HEK293 (cell line): ENCODE measurements around the gene REM2.
A peak's percentile ranks its signal among the peaks of the same experiment; 100 is the strongest.

Experiments used
- ATF2 ChIP-seq: fragments of 450-650 bp; formaldehyde crosslinking; IDR thresholded peaks from 2 replicates; pipeline ENCODE4 v1.5.1; 2016; ENCODE audit warnings: missing biosample characterization, missing genetic modification characterization, low read depth
- GFI1B ChIP-seq: fragments of 450-650 bp; formaldehyde crosslinking; IDR thresholded peaks from 2 replicates; pipeline ENCODE4 v1.5.1; 2016; ENCODE audit warnings: missing biosample characterization, missing genetic modification characterization
- HIC1 ChIP-seq: fragments of 450-650 bp; formaldehyde crosslinking; IDR thresholded peaks from 2 replicates; pipeline ENCODE4 v1.5.1; 2016; ENCODE audit warnings: missing biosample characterization, missing genetic modification characterization
- KLF8 ChIP-seq: fragments of 450-650 bp; formaldehyde crosslinking; IDR thresholded peaks from 2 replicates; pipeline ENCODE4 v1.5.1; 2016; ENCODE audit warnings: missing biosample characterization, missing genetic modification characterization
- KLF9 ChIP-seq: fragments of 450-650 bp; formaldehyde crosslinking; IDR thresholded peaks from 2 replicates; pipeline ENCODE4 v1.5.1; 2016; ENCODE audit warnings: missing biosample characterization, missing genetic modification characterization, low read depth
- SP2 ChIP-seq: fragments of 450-650 bp; formaldehyde crosslinking; IDR thresholded peaks from 2 replicates; pipeline ENCODE4 v1.5.1; 2016; ENCODE audit warnings: missing biosample characterization, missing genetic modification characterization
- SP7 ChIP-seq: fragments of 450-650 bp; formaldehyde crosslinking; IDR thresholded peaks from 2 replicates; pipeline ENCODE4 v1.5.1; 2016; ENCODE audit warnings: missing biosample characterization, missing genetic modification characterization
- WT1 ChIP-seq: fragments of 450-650 bp; formaldehyde crosslinking; IDR thresholded peaks from 2 replicates; pipeline ENCODE4 v1.5.1; 2016; ENCODE audit warnings: missing biosample characterization, missing genetic modification characterization
- ZBTB20 ChIP-seq: fragments of 450-650 bp; formaldehyde crosslinking; IDR thresholded peaks from 2 replicates; pipeline ENCODE4 v1.5.1; 2016; ENCODE audit warnings: missing biosample characterization, missing genetic modification characterization
- ZFP69B ChIP-seq: fragments of 450-650 bp; formaldehyde crosslinking; IDR thresholded peaks from 2 replicates; pipeline ENCODE4 v1.5.1; 2016; ENCODE audit warnings: missing biosample characterization, missing genetic modification characterization
- ZNF140 ChIP-seq: fragments of 450-650 bp; formaldehyde crosslinking; IDR thresholded peaks from 2 replicates; pipeline ENCODE4 v1.5.1; 2016; ENCODE audit warnings: missing biosample characterization, missing genetic modification characterization
- ZNF157 ChIP-seq: fragments of 450-650 bp; formaldehyde crosslinking; IDR thresholded peaks from 2 replicates; pipeline ENCODE4 v1.5.1; 2016; ENCODE audit warnings: missing biosample characterization, missing genetic modification characterization
- ZNF184 ChIP-seq: fragments of 450-650 bp; IDR thresholded peaks from 2 replicates; pipeline ENCODE4 v1.5.1; 2018; ENCODE audit warnings: missing biosample characterization, mild to moderate bottlenecking, missing genetic modification characterization
- ZNF311 ChIP-seq: fragments of 450-650 bp; formaldehyde crosslinking; IDR thresholded peaks from 2 replicates; pipeline ENCODE4 v1.5.1; 2017; ENCODE audit warnings: missing biosample characterization, missing genetic modification characterization, borderline replicate concordance
- ZNF350 ChIP-seq: fragments of 450-650 bp; formaldehyde crosslinking; IDR thresholded peaks from 2 replicates; pipeline ENCODE4 v1.5.0; 2017; ENCODE audit warnings: missing biosample characterization, mild to moderate bottlenecking, missing genetic modification characterization
- ZNF398 ChIP-seq: fragments of 450-650 bp; formaldehyde crosslinking; IDR thresholded peaks from 2 replicates; pipeline ENCODE4 v1.5.1; 2017; ENCODE audit warnings: missing biosample characterization, missing genetic modification characterization
- ZNF518A ChIP-seq: fragments of 450-650 bp; formaldehyde crosslinking; conservative IDR thresholded peaks from 2 replicates; pipeline ENCODE4 v1.5.1; 2016; ENCODE audit warnings: low read depth, missing biosample characterization, missing genetic modification characterization
- ZNF626 ChIP-seq: fragments of 450-650 bp; sonication (Bioruptor Pico); formaldehyde crosslinking; IDR thresholded peaks from 2 replicates; pipeline ENCODE4 v1.5.1; 2018; ENCODE audit warnings: missing biosample characterization, missing genetic modification characterization, inconsistent platforms
- ZNF837 ChIP-seq: fragments of 450-650 bp; formaldehyde crosslinking; IDR thresholded peaks from 2 replicates; pipeline ENCODE4 v1.5.1; 2016; ENCODE audit warnings: missing biosample characterization, missing genetic modification characterization
- ZSCAN23 ChIP-seq: fragments of 450-650 bp; formaldehyde crosslinking; IDR thresholded peaks from 2 replicates; pipeline ENCODE4 v1.5.1; 2016; ENCODE audit warnings: missing biosample characterization, missing genetic modification characterization
- TF ChIP-seq, protein P1 (sequence below): IDR thresholded peaks from 2 replicates; pipeline ENCODE4 v1.6.1; 2011; ENCODE audit warnings: mild to moderate bottlenecking, low read depth, low read length, borderline replicate concordance
- TF ChIP-seq, protein P2 (sequence below): fragments of 450-650 bp; formaldehyde crosslinking; IDR thresholded peaks from 2 replicates; pipeline ENCODE4 v1.5.1; 2016; ENCODE audit warnings: missing biosample characterization, missing genetic modification characterization
- TF ChIP-seq, protein P3 (sequence below): fragments of 450-650 bp; formaldehyde crosslinking; IDR thresholded peaks from 2 replicates; pipeline ENCODE4 v1.5.1; 2016; ENCODE audit warnings: missing biosample characterization, missing genetic modification characterization

Gene REM2

DNA sequence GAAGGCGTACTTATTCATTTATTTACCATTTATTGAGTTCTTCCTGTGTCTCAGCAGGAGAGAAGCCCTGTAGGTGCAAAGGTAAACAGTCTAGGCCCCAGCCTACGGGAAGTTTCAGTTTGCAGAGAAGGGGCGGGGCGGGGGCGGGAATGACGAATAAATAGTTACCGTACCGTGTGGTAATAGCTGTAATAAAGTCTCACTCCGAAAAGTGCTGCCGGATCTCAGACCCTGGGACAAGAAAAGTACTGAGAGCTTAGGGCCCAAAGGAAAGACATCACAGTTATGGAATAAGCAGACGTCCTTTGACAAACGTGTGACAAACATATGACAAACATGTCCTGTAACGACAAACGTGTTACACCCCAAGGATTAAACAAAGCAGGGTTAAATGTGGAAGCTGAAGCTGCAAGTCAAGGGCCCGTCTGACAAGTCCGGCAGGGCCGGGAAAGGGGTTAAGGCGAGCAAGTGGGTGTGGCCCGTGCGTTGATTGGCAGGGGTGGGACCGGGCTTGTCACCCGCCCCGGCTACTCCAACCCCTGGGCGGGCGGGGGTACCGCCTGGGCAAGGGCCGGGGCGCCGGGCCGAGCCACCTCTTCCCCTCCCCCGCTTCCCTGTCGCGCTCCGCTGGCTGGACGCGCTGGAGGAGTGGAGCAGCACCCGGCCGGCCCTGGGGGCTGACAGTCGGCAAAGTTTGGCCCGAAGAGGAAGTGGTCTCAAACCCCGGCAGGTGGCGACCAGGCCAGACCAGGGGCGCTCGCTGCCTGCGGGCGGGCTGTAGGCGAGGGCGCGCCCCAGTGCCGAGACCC lies 11.6 kb upstream of the REM2 start, which contains the start of gene LRP10 (continued):
- TF ChIP-seq, protein P1, sequence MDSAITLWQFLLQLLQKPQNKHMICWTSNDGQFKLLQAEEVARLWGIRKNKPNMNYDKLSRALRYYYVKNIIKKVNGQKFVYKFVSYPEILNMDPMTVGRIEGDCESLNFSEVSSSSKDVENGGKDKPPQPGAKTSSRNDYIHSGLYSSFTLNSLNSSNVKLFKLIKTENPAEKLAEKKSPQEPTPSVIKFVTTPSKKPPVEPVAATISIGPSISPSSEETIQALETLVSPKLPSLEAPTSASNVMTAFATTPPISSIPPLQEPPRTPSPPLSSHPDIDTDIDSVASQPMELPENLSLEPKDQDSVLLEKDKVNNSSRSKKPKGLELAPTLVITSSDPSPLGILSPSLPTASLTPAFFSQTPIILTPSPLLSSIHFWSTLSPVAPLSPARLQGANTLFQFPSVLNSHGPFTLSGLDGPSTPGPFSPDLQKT: no peak
- TF ChIP-seq ZNF518A (0 out of 2 replicates have a peak, but pooled peaks have one; percentile 12), ZNF140 (tag by site-specific recombination) (no peak), KLF8 (tag by site-specific recombination) (peak; percentile 98), ZNF350 (peak; percentile 95), GFI1B (tag by site-specific recombination) (no peak), ZNF398 (tag by site-specific recombination) (no peak), WT1 (tag by site-specific recombination) (no peak), ZNF837 (tag by site-specific recombination) (no peak), KLF9 (tag by site-specific recombination) (peak; percentile 87), ZFP69B (peak; percentile 28; the same call in 1 of the 2 replicates), ZBTB20 (tag by site-specific recombination) (no peak; the same call in 1 of the 2 replicates), ZNF157 (tag by site-specific recombination) (no peak), HIC1 (tag by site-specific recombination) (peak; percentile 87), ZNF184 (tag by site-specific recombination) (no peak), SP7 (tag by site-specific recombination) (peak; percentile 70; the same call in 1 of the 2 replicates), ZSCAN23 (0 out of 2 replicates have a peak, but pooled peaks have one; percentile 8), ATF2 (tag by site-specific recombination) (no peak), ZNF626 (tag by site-specific recombination) (no peak), ZNF311 (tag by site-specific recombination) (no peak), SP2 (tag by site-specific recombination) (peak; percentile 83)
- TF ChIP-seq, protein P2, sequence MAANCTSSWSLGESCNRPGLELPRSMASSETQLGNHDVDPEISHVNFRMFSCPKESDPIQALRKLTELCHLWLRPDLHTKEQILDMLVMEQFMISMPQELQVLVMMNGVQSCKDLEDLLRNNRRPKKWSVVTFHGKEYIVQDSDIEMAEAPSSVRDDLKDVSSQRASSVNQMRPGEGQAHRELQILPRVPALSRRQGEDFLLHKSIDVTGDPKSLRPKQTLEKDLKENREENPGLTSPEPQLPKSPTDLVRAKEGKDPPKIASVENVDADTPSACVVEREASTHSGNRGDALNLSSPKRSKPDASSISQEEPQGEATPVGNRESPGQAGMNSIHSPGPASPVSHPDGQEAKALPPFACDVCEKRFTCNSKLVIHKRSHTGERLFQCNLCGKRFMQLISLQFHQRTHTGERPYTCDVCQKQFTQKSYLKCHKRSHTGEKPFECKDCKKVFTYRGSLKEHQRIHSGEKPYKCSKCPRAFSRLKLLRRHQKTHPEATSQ: 0 out of 2 replicates have a peak, but pooled peaks have one; percentile 30
- TF ChIP-seq, protein P3, sequence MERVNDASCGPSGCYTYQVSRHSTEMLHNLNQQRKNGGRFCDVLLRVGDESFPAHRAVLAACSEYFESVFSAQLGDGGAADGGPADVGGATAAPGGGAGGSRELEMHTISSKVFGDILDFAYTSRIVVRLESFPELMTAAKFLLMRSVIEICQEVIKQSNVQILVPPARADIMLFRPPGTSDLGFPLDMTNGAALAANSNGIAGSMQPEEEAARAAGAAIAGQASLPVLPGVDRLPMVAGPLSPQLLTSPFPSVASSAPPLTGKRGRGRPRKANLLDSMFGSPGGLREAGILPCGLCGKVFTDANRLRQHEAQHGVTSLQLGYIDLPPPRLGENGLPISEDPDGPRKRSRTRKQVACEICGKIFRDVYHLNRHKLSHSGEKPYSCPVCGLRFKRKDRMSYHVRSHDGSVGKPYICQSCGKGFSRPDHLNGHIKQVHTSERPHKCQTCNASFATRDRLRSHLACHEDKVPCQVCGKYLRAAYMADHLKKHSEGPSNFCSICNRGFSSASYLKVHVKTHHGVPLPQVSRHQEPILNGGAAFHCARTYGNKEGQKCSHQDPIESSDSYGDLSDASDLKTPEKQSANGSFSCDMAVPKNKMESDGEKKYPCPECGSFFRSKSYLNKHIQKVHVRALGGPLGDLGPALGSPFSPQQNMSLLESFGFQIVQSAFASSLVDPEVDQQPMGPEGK (tag by site-specific recombination): peak; percentile 94
